ENCODE data around the gene FOXL2NB. TPM values are rescaled to one million over a fixed set of nuclear protein-coding genes. Genes with fewer than 3 reads are reported as not detected.
A peak's percentile ranks its signal among the peaks of the same experiment; 100 is the strongest.

The FOXL2NB gene
- total and polyA plus RNA-seq, 2 of the 13 experiments (the other 11 are each of a cell fraction or from before 2014, with no cell fraction given): not detected

DNA sequence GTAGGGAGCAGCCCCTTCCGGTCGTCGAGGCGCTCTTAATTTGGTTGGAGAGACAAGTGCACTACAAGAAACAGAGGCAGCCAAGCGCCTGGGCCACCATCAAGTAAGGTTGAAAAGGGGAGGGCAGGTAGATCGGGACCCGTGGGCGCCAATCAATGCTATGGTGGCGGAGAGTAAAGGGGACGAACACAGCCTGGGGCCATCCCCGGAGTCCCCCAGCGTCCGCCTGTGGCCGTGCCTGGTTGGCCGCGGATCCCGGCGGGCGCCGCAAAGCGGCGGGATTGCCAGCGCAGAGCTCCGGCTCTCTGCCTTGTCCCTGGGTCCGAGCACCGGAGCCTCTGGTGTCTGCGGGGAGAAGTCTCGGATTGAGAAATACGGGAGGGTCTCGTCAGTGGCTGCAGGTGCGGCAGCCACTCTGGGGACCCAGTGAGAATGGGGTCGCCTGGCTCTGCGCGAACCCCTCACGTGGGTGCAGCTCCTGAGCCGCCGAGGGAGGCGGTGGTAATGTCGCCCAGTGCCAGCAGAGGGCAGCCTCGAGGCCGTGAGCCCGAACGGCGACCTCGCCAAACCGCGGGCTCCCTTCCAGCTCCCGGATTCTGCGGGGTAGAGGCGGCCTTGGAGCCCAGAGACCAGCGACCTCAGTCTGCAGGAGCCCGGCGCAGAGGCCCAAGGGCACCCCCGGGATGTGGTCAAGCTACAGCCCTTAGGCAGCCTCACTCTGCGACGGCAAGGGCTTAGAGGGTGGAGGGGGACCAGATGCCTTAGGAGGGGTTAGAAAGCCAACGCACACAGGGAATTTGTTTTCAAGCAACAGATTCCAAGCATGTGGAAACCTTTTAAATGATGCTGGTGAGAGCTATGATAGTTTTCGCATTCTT is 10.9 kb upstream of the FOXL2NB start (continued):
- TF ChIP-seq KLF13 (CRISPR knock-in tag; IDR thresholded peaks at IDR 0.05) (no peak), ZNF614 (CRISPR knock-in tag; IDR thresholded peaks at IDR 0.05; ENCODE audit: borderline replicate concordance) (0 out of 2 replicates have a peak, but pooled peaks have one; percentile 13), KAT7 (CRISPR knock-in tag; IDR thresholded peaks at IDR 0.05; ENCODE audit: borderline replicate concordance) (0 out of 2 replicates have a peak, but pooled peaks have one; percentile 38), ARID2 (CRISPR knock-in tag; IDR thresholded peaks at IDR 0.05; ENCODE audit: borderline replicate concordance) (0 out of 2 replicates have a peak, but pooled peaks have one; percentile 57), ZNF547 (CRISPR knock-in tag; IDR thresholded peaks at IDR 0.05) (0 out of 2 replicates have a peak, but pooled peaks have one; percentile 51), ZGPAT (CRISPR knock-in tag; IDR thresholded peaks at IDR 0.05) (peak; percentile 44; the same call in 1 of the 2 replicates), ZKSCAN5 (CRISPR knock-in tag; IDR thresholded peaks at IDR 0.05) (no peak), MYC (CRISPR knock-in tag; IDR thresholded peaks at IDR 0.05; ENCODE audit: borderline replicate concordance) (peak; percentile 69), ZNF770 (CRISPR knock-in tag; IDR thresholded peaks at IDR 0.05) (peak; percentile 48; the same call in 1 of the 2 replicates), YY1 (IDR thresholded peaks at IDR 0.05; ENCODE audit: insufficient read depth, insufficient replicate concordance, low read depth, low read length) (peak; percentile 9), ZNF776 (CRISPR knock-in tag; IDR thresholded peaks at IDR 0.05) (0 out of 2 replicates have a peak, but pooled peaks have one; percentile 48), USF2 (IDR thresholded peaks at IDR 0.05; ENCODE audit: low read depth, low read length) (peak; percentile 45), USF2 (CRISPR knock-in tag; IDR thresholded peaks at IDR 0.05; ENCODE audit: borderline replicate concordance) (peak; percentile 75; the same call in 1 of the 2 replicates)
- TF ChIP-seq, protein P1, sequence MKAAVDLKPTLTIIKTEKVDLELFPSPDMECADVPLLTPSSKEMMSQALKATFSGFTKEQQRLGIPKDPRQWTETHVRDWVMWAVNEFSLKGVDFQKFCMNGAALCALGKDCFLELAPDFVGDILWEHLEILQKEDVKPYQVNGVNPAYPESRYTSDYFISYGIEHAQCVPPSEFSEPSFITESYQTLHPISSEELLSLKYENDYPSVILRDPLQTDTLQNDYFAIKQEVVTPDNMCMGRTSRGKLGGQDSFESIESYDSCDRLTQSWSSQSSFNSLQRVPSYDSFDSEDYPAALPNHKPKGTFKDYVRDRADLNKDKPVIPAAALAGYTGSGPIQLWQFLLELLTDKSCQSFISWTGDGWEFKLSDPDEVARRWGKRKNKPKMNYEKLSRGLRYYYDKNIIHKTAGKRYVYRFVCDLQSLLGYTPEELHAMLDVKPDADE (CRISPR knock-in tag; IDR thresholded peaks at IDR 0.05): 0 out of 2 replicates have a peak, but pooled peaks have one; percentile 45
- TF ChIP-seq, protein P2, sequence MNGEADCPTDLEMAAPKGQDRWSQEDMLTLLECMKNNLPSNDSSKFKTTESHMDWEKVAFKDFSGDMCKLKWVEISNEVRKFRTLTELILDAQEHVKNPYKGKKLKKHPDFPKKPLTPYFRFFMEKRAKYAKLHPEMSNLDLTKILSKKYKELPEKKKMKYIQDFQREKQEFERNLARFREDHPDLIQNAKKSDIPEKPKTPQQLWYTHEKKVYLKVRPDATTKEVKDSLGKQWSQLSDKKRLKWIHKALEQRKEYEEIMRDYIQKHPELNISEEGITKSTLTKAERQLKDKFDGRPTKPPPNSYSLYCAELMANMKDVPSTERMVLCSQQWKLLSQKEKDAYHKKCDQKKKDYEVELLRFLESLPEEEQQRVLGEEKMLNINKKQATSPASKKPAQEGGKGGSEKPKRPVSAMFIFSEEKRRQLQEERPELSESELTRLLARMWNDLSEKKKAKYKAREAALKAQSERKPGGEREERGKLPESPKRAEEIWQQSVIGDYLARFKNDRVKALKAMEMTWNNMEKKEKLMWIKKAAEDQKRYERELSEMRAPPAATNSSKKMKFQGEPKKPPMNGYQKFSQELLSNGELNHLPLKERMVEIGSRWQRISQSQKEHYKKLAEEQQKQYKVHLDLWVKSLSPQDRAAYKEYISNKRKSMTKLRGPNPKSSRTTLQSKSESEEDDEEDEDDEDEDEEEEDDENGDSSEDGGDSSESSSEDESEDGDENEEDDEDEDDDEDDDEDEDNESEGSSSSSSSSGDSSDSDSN (CRISPR knock-in tag; IDR thresholded peaks at IDR 0.05): peak; percentile 79
- TF ChIP-seq, protein P3, sequence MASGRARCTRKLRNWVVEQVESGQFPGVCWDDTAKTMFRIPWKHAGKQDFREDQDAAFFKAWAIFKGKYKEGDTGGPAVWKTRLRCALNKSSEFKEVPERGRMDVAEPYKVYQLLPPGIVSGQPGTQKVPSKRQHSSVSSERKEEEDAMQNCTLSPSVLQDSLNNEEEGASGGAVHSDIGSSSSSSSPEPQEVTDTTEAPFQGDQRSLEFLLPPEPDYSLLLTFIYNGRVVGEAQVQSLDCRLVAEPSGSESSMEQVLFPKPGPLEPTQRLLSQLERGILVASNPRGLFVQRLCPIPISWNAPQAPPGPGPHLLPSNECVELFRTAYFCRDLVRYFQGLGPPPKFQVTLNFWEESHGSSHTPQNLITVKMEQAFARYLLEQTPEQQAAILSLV (CRISPR knock-in tag; IDR thresholded peaks at IDR 0.05; ENCODE audit: borderline replicate concordance): peak; percentile 28; the same call in 1 of the 2 replicates

Measured in HepG2 (cell line).